Spleen (tissue), 11 donors: ENCODE results near the gene ABHD8. TPM values are rescaled to one million over a fixed set of nuclear protein-coding genes. Genes with fewer than 3 reads are reported as not detected.
A peak's percentile ranks its signal among the peaks of the same experiment; 100 is the strongest.

Experiments
- DNase-seq: peaks from one replicate; pipeline ENCODE4 v3.0.0-alpha.2; 2020
- H3K27ac ChIP-seq, 8 donors: fragments of 200-600 bp; sonication (generic) in 7 of 8; 1 replicate in 4 of 8; 2 replicates in 4 of 8; pipeline versions ENCODE4 v1.5.0 to v1.8.0; 2016 to 2021; ENCODE audit warnings: inconsistent platforms in 4 of 8, mild to moderate bottlenecking in 4 of 8, moderate library complexity in 1 of 8
- H3K27me3 ChIP-seq, 7 donors: fragments of 200-600 bp; sonication (generic) in 6 of 7; replicated peaks in 1 of 7; 1 replicate in 4 of 7; 2 replicates in 3 of 7; pipeline versions ENCODE4 v1.5.0 to v1.8.0; 2016 to 2021; ENCODE audit warnings: inconsistent platforms in 3 of 7, mild to moderate bottlenecking in 1 of 7
- H3K36me3 ChIP-seq, 6 donors: fragments of 200-600 bp; sonication (generic) in 5 of 6; 1 replicate in 4 of 6; 2 replicates in 2 of 6; pipeline versions ENCODE4 v1.5.0 to v1.8.0; 2016 to 2021; ENCODE audit warnings: inconsistent platforms in 2 of 6
- H3K4me1 ChIP-seq, 6 donors: fragments of 200-600 bp; sonication (generic) in 5 of 6; 1 replicate in 3 of 6; 2 replicates in 3 of 6; pipeline versions ENCODE4 v1.5.0 to v1.8.0; 2016 to 2021; ENCODE audit warnings: inconsistent platforms in 3 of 6
- H3K4me3 ChIP-seq, 8 donors: fragments of 200-600 bp; sonication (generic) in 7 of 8; 1 replicate in 4 of 8; 2 replicates in 4 of 8; pipeline versions ENCODE4 v1.5.0 to v1.8.0; 2016 to 2021; ENCODE audit warnings: inconsistent platforms in 4 of 8, mild to moderate bottlenecking in 4 of 8, moderate library complexity in 2 of 8
- H3K9me3 ChIP-seq, 8 donors: fragments of 200-600 bp; sonication (generic) in 7 of 8; 1 replicate in 4 of 8; 2 replicates in 4 of 8; pipeline versions ENCODE4 v1.5.0 to v1.8.0; 2016 to 2021; ENCODE audit warnings: inconsistent platforms in 4 of 8
- CTCF ChIP-seq, 11 experiments: fragments of 200-600 bp in 7 of 11; fragments of 450-650 bp in 4 of 11; sonication (generic) in 4 of 11; IDR thresholded peaks in 8 of 11; conservative IDR thresholded peaks in 3 of 11; 1 replicate in 7 of 11; 2 replicates in 4 of 11; pipeline versions ENCODE4 v1.4.0 to v1.8.0; 2016 to 2021; ENCODE audit warnings: antibody characterized with exemption in 11 of 11, inconsistent platforms in 4 of 11, mild to moderate bottlenecking in 1 of 11
- POLR2A ChIP-seq, 3 donors: fragments of 450-650 bp; IDR thresholded peaks; one replicate each; pipeline ENCODE4 v1.5.1; 2017; ENCODE audit warnings: antibody characterized with exemption in 3 of 3, mild to moderate bottlenecking in 1 of 3
- POLR2AphosphoS5 ChIP-seq, 3 donors: sonication (generic); formaldehyde crosslinking; IDR thresholded peaks; one replicate each; pipeline ENCODE4 v1.5.1; 2017; ENCODE audit warnings: antibody characterized with exemption in 3 of 3
- WGBS, 5 donors: extraction: QIAGEN DNeasy Blood & Tissue Kit in 3 of 5; methylation state at CpG; one replicate each; pipeline versions ENCODE4 v1.1.5 to v1.1.7; 2013 to 2018; 5-methylcytosine and 5-hydroxymethylcytosine counted together
- intact Hi-C: fragments of 100-400 bp; cut with DNase I; formaldehyde crosslinking; loops from one replicate; pipeline ENCODE4 v1.15.0; 2023; ENCODE audit warnings: low total_unique reads
- polyA plus RNA-seq, 3 donors: library from polyadenylated mRNA; stranded (reverse); fragments of 200-250 nt; gene quantifications; one replicate each; pipeline ENCODE4 v1.2.1, GENCODE V29; 2013
- total RNA-seq, 7 donors: library from RNA; depleted of rRNA in 3 of 7; stranded (reverse); fragments of >200 nt in 3 of 7; fragmentation: NEBNext Ultra II Directional in 4 of 7; extraction: Animal tissue kit (Norgen Biotek cat#: 25700) in 4 of 7; gene quantifications; one replicate each; pipeline versions ENCODE4 v1.1.0 to v1.2.1, GENCODE V29; 2016 to 2021
- donor health status: healthy with polysubstance abuse.
- donor health status: DM: no; HTN: no; CAD: no; lungs with moderate emphysema.
- donor health status: DM: no; HTN: no; CAD: no.
- donor health status: Bipolar disorder and iron deficiency.
- donor health status: healthy.
- donor health status: DM: no; HTN: no; CAD: no.
- donor health status: DM: yes; HTN: yes; CAD: no.

Gene ABHD8
- total and polyA plus RNA-seq, 10 donors = 6.5 to 18.7 (median 12.2) TPM

- peaks cover 26 to 81% (median 55%) of the 10 kb centered on the region in 6 donors for H3K4me1 ChIP-seq
- intact Hi-C loops = no loop called here
- peak in 1 of 3 donors; percentile 27 for TF ChIP-seq POLR2A (IDR thresholded peaks at IDR 0.05)
- peak; percentile 87 to 89 (median 87) for TF ChIP-seq POLR2AphosphoS5 (IDR thresholded peaks at IDR 0.05)
- TF ChIP-seq CTCF (IDR thresholded peaks at IDR 0.05 in 8 of 11, conservative IDR thresholded peaks at IDR 0.05 in 3 of 11) = peak in 3 of 11 experiments; percentile 27 to 46 (median 41)
- peaks cover 0 to 34% (median 7%) of the 10 kb centered on the region in 6 donors for H3K36me3 ChIP-seq
- no peaks in the 10 kb centered on the region for H3K9me3 ChIP-seq
- DNase-seq = peak; percentile 100
- no peaks in the 10 kb centered on the region for H3K27me3 ChIP-seq
- peak within 1 kb of the TSS; percentile 69 to 99 (median 88) for H3K4me3 ChIP-seq
- H3K27ac ChIP-seq = peak within 1 kb of the TSS; percentile 45 to 92 (median 82)
- 0 to 1% (median 1%) methylated on average over 38 to 46 of the region's 46 CpGs for WGBS, 5 donors
Observed at GRCh38 chr19:17309198-17309964, 6.2 kb upstream of the ABHD8 start, which contains the start of gene DDA1. Gene DDA1 (plus strand): TSS chr19:17309563. CDS start chr19:17309655, 92 bp downstream.

- TF ChIP-seq POLR2AphosphoS5 (IDR thresholded peaks at IDR 0.05) = no peak
- TF ChIP-seq POLR2A (IDR thresholded peaks at IDR 0.05) = no peak
- TF ChIP-seq CTCF (IDR thresholded peaks at IDR 0.05 in 8 of 11, conservative IDR thresholded peaks at IDR 0.05 in 3 of 11) = no peak
- Histone ChIP-seq H3K36me3 (peaks cover 0 to 19% (median 0%) of the 10 kb centered on the region in 6 donors), H3K27ac (no peak overlapping the region), H3K4me1 (peaks cover 36 to 94% (median 69%) of the 10 kb centered on the region in 6 donors), H3K4me3 (no peak overlapping the region), H3K27me3 (no peaks in the 10 kb centered on the region), H3K9me3 (no peaks in the 10 kb centered on the region)
- 88 to 95% (median 93%) methylated on average over 8 of the region's 8 CpGs for WGBS, 5 donors
- DNase-seq = no peak
- intact Hi-C loops = no loop called here
Observed at GRCh38 chr19:17307876-17308377, 4.7 kb upstream of the ABHD8 start.

GRCh38 chr19:17306285-17306714 lies 3.1 kb upstream of the ABHD8 start:
- no peaks in the 10 kb centered on the region for H3K9me3 ChIP-seq
- H3K36me3 ChIP-seq = peaks cover 0 to 5% (median under 1%) of the 10 kb centered on the region in 6 donors
- DNase-seq = no peak
- peak overlapping the region; percentile 48 to 88 (median 74) for H3K4me3 ChIP-seq
- TF ChIP-seq POLR2AphosphoS5 (IDR thresholded peaks at IDR 0.05) (no peak), CTCF (IDR thresholded peaks at IDR 0.05 in 8 of 11, conservative IDR thresholded peaks at IDR 0.05 in 3 of 11) (no peak), POLR2A (IDR thresholded peaks at IDR 0.05) (no peak)
- WGBS, 5 donors = 9 to 32% (median 10%) methylated on average over 6 to 28 of the region's 28 CpGs
- intact Hi-C loops = no loop called here
- H3K27ac ChIP-seq = peak overlapping the region; percentile 66 to 97 (median 92)
- no peaks in the 10 kb centered on the region for H3K27me3 ChIP-seq
- H3K4me1 ChIP-seq = peaks cover 42 to 90% (median 72%) of the 10 kb centered on the region in 6 donors
